Measurements from ENCODE around the gene ST6GALNAC3. TPM values are rescaled to one million over a fixed set of nuclear protein-coding genes. Genes with fewer than 3 reads are reported as not detected.
A peak's percentile ranks its signal among the peaks of the same experiment; 100 is the strongest.

ST6GALNAC3 gene
- total and polyA plus RNA-seq, 2 donors from 2014 or later, result 8.8 to 15.8 TPM

DNA sequence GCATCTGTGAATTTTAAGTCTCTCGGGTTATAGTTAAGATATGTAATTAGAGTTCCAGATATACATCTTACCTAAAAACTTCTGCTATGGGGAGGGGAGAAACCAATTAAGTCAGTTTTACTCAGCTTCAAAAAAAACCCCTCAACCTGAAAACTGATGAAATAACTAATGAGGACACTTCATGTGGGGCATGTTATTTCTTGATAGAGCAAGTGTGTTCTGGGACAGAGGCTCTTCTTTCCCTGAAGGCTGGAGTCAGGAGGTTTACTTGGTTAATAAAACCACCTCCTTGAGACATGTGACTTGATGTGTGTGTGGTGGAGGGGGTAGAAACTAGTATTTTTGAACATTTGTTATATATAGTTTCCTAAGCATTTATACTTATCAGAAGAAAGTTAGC is 479.7 kb downstream of the ST6GALNAC3 start:
- Histone ChIP-seq H3K27ac (ENCODE audit: low read depth in 2 of 2, low read length in 2 of 2) (no peak overlapping the region), H3K9ac (ENCODE audit: low read length in 3 of 3) (no peak overlapping the region), H3K27me3 (ENCODE audit: control insufficient read depth, insufficient read depth, low read length) (no peaks in the 10 kb centered on the region), H3K4me1 (ENCODE audit: control insufficient read depth in 2 of 3, insufficient read depth in 2 of 3, low read depth in 1 of 3, low read length in 3 of 3) (no peaks in the 10 kb centered on the region), H3K36me3 (ENCODE audit: control insufficient read depth in 2 of 3, insufficient read depth in 3 of 3, low read length in 3 of 3) (no peaks in the 10 kb centered on the region), H3K9me3 (ENCODE audit: control insufficient read depth in 2 of 3, insufficient read depth in 1 of 3, low read length in 3 of 3) (no peaks in the 10 kb centered on the region), H3K4me3 (ENCODE audit: low read length in 3 of 3) (no peak overlapping the region)
- TF ChIP-seq, protein P1, sequence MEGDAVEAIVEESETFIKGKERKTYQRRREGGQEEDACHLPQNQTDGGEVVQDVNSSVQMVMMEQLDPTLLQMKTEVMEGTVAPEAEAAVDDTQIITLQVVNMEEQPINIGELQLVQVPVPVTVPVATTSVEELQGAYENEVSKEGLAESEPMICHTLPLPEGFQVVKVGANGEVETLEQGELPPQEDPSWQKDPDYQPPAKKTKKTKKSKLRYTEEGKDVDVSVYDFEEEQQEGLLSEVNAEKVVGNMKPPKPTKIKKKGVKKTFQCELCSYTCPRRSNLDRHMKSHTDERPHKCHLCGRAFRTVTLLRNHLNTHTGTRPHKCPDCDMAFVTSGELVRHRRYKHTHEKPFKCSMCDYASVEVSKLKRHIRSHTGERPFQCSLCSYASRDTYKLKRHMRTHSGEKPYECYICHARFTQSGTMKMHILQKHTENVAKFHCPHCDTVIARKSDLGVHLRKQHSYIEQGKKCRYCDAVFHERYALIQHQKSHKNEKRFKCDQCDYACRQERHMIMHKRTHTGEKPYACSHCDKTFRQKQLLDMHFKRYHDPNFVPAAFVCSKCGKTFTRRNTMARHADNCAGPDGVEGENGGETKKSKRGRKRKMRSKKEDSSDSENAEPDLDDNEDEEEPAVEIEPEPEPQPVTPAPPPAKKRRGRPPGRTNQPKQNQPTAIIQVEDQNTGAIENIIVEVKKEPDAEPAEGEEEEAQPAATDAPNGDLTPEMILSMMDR (IDR thresholded peaks at IDR 0.05; ENCODE audit: borderline replicate concordance, extremely low read depth, insufficient read depth), result no peak
- DNase-seq (no peak), FAIRE-seq (no peak)
- intact Hi-C loops (cut with DNase I), result no loop called here

DNA sequence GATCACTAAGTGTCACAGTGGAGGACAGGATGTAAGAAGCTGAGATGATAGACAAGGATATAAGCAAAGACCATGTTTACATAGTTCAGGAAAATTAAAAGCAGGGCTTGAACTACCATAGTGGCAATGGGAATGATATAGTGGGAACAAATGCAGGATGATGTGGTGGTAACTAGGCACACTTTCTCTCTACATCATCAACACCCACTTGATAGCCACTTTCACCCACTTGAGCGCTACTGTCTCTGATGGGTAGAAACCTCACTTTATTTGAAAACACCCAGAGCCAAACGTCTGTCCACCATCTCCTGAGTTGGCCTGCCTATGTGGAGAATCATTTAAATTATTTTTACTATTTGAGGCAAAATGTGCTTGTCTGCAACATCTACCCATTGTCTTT is 487.7 kb downstream of the ST6GALNAC3 start:
- FAIRE-seq (no peak), DNase-seq (no peak)
- H3K9ac ChIP-seq (ENCODE audit: low read length in 3 of 3), result no peak overlapping the region
- no peaks in the 10 kb centered on the region for H3K27me3 ChIP-seq (ENCODE audit: control insufficient read depth, insufficient read depth, low read length)
- H3K27ac ChIP-seq (ENCODE audit: low read depth in 2 of 2, low read length in 2 of 2), result no peak overlapping the region
- TF ChIP-seq, protein P1 (IDR thresholded peaks at IDR 0.05; ENCODE audit: borderline replicate concordance, extremely low read depth, insufficient read depth), result no peak
- no peaks in the 10 kb centered on the region for H3K36me3 ChIP-seq (ENCODE audit: control insufficient read depth in 2 of 3, insufficient read depth in 3 of 3, low read length in 3 of 3)
- H3K9me3 ChIP-seq (ENCODE audit: control insufficient read depth in 2 of 3, insufficient read depth in 1 of 3, low read length in 3 of 3), result no peaks in the 10 kb centered on the region
- H3K4me1 ChIP-seq (ENCODE audit: control insufficient read depth in 2 of 3, insufficient read depth in 2 of 3, low read depth in 1 of 3, low read length in 3 of 3), result no peaks in the 10 kb centered on the region
- no peak overlapping the region for H3K4me3 ChIP-seq (ENCODE audit: low read length in 3 of 3)
- intact Hi-C loops (cut with DNase I), result no loop called here

DNA sequence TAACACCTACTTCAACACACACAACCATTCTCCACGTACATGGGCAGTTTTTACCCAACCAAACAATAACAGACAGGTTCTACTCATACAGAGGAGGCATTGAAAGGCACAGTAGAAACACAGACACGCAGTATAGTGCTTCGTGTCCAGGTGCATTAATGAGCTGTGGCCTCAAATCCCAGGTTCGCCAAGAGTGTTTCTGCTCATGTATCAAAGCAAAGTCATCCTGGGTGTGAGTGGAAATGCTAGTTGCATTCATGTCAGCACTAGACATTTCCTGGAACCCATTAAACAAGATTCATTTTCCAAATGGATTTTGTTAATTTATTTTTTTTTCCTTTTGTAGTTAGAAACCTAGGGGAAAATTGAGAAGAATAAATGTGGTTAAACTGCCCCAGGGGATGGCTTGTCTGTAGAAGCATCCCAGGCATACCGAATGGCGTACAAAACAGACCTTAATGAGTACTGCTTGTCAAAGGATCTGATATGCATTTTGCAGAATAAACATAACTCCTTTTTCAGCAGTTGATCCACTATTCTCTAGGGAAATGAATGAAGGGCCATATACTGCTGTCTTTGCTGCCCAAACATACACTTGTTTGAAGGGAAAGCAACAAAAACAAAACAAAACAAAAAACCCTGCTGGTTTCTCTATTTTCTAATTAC is 494.2 kb downstream of the ST6GALNAC3 start:
- H3K4me3 ChIP-seq (ENCODE audit: low read length in 3 of 3), result no peak overlapping the region
- FAIRE-seq (no peak), DNase-seq (peak in 1 of 5 donors; percentile 13)
- no peaks in the 10 kb centered on the region for H3K27me3 ChIP-seq (ENCODE audit: control insufficient read depth, insufficient read depth, low read length)
- no peaks in the 10 kb centered on the region for H3K36me3 ChIP-seq (ENCODE audit: control insufficient read depth in 2 of 3, insufficient read depth in 3 of 3, low read length in 3 of 3)
- H3K9me3 ChIP-seq (ENCODE audit: control insufficient read depth in 2 of 3, insufficient read depth in 1 of 3, low read length in 3 of 3), result no peaks in the 10 kb centered on the region
- H3K9ac ChIP-seq (ENCODE audit: low read length in 3 of 3), result no peak overlapping the region
- intact Hi-C loops (cut with DNase I), result no loop called here
- TF ChIP-seq, protein P1 (IDR thresholded peaks at IDR 0.05; ENCODE audit: borderline replicate concordance, extremely low read depth, insufficient read depth), result no peak
- H3K27ac ChIP-seq (ENCODE audit: low read depth in 2 of 2, low read length in 2 of 2), result no peak overlapping the region
- no peaks in the 10 kb centered on the region for H3K4me1 ChIP-seq (ENCODE audit: control insufficient read depth in 2 of 3, insufficient read depth in 2 of 3, low read depth in 1 of 3, low read length in 3 of 3)

DNA sequence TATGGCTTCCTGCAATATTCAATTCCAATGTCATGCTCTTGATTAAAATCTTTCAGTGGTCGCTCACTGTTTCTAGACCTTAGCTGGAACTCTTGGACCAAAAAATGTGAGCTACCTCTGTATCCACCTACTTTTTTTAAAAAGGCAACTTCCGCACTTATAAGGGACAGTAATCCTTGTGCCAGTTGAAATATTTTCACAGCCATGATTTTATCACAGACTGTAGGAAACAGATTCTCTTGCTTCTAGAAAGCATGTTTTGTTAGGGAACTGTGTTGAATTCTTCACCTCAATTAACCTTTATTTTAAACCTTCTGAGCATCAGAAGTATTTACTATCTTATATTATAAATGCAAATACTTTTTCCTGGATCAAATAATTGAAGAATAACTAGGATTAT is 496.7 kb downstream of the ST6GALNAC3 start:
- no peaks in the 10 kb centered on the region for H3K27me3 ChIP-seq (ENCODE audit: control insufficient read depth, insufficient read depth, low read length)
- TF ChIP-seq, protein P1 (IDR thresholded peaks at IDR 0.05; ENCODE audit: borderline replicate concordance, extremely low read depth, insufficient read depth), result no peak
- H3K36me3 ChIP-seq (ENCODE audit: control insufficient read depth in 2 of 3, insufficient read depth in 3 of 3, low read length in 3 of 3), result no peaks in the 10 kb centered on the region
- DNase-seq (no peak), FAIRE-seq (no peak)
- no peak overlapping the region for H3K9ac ChIP-seq (ENCODE audit: low read length in 3 of 3)
- H3K4me1 ChIP-seq (ENCODE audit: control insufficient read depth in 2 of 3, insufficient read depth in 2 of 3, low read depth in 1 of 3, low read length in 3 of 3), result no peaks in the 10 kb centered on the region
- no peak overlapping the region for H3K4me3 ChIP-seq (ENCODE audit: low read length in 3 of 3)
- no peaks in the 10 kb centered on the region for H3K9me3 ChIP-seq (ENCODE audit: control insufficient read depth in 2 of 3, insufficient read depth in 1 of 3, low read length in 3 of 3)
- no peak overlapping the region for H3K27ac ChIP-seq (ENCODE audit: low read depth in 2 of 2, low read length in 2 of 2)
- intact Hi-C loops (cut with DNase I), result no loop called here

Data from kidney (tissue), 14 donors.